OCI-M2 (cell line): ENCODE measurements around the gene TMEM132C.
"Not testable (repeated sequence)": the region's sequence is repeated elsewhere in the genome, so short reads cannot be mapped to it uniquely, and the experiment has no call there.

ENCODE experiments used
- DNase-seq: peaks from one replicate; lab custom pipeline; 2025; ENCODE audit not compliant: unreplicated experiment; lab: John Stamatoyannopoulos, UW

TMEM132C gene

DNA sequence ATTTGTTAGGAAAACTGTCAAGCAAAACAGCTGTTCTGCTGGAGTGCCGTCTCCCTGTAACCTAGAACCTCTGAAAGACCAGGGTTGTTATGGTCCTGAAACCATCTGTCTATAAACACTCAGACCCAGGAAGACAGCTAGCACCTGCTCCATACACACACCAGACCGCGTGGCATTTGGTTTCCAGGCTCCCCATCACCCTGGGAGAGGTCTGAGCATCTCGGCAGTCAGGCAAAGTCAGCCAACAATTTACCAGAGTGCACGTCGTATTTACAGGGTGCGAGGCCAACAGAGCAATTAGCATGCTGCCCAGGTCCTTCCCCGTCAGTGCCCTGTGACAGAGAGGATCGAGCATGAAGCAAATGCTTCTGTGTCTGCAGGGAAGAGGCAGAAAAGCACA, 284.3 kb downstream of the TMEM132C start:
- DNase-seq, result no peak

DNA sequence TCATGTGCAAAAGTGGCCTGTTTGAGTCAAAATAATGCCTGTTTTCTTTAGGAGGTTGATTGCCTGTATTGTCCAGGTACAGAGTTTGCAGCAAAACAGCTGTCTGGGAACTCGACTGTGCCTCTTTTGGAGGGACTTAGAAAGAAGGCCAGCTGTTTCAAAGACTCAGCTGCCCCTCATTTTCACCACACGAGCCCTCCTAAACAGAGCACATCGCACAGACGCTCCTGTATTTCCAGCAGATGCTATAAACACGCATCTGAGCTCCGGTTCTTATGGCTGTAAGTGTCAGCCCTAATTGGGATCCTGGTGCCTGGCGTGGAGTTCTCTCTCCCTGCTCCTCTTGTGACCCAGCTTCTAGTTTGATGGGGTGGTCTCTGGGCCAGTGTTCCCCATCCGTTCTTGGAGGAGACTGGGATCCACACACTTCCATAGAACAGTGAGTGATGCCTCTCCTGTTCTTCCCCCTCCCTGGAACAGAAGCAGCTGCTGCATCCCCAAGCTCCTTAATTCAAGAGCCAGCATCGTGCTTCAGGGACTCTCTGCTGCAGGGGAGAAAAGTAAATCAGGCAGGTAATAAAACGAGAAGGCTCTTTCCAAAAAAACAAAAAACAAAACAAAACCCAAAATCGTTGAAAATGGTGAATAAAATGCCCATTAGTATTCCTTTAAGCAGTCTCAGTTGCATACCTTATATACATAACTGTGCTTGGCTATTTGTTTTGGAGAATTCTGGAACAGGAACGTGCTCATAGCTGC, 287.8 kb downstream of the TMEM132C start:
- no peak for DNase-seq

DNA sequence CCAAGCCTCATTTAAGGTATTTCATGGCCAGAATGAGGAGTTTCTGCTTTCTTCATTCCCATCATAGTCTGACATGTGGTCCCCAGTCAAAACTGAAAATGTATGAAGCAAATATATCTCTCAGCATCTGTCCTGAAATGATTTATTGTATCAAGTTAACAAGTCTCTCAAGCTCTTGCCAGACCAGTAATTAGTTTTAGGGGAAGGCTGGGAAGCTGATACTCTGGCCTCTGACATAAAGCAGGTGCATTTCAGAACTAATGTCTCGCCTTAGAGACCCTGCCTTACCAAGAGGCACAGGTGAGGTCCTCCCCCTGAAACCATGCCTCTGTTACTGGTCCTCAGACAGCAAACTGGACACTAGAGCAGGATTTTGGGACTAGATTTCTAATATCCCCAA, 290.3 kb downstream of the TMEM132C start:
- DNase-seq, result no peak

DNA sequence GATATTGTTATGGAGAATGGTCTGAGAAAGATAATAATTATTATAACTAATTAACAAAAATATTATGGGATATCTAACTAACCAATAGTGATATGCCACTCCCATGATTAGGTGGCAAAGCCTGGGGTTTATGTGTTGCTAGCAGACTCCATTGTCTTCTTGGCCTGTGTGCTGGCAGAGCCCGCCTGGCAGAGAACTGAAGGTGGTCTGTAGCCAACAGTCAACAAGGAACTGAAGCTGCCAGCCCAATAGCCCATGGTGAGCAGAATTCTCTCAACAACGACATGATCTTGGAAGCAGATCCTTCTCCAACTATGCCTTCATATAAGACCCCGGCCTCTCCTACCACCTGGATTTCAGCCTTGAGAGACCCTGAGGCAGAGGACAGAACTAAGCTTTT, 298.0 kb downstream of the TMEM132C start:
- DNase-seq, result no peak

DNA sequence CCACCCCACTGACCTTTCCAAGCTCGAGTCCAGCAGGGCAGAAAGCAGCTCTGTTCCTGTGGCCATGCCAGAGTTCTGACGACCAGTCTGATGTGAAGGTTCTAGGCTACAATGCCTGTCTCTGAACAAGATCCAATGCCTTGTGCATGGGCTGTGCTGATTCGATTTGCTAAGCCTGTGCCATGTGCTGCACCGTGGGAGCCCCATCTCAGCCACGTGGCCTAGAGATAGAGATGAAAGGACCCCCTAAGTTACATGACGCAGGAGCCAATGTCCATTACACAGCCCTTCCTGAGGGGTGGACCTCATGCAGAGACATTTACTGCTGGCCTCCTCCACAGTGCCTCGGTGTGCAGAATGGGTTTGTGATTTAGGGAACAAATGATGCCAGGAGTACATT, 300.8 kb downstream of the TMEM132C start:
- no peak for DNase-seq

DNA sequence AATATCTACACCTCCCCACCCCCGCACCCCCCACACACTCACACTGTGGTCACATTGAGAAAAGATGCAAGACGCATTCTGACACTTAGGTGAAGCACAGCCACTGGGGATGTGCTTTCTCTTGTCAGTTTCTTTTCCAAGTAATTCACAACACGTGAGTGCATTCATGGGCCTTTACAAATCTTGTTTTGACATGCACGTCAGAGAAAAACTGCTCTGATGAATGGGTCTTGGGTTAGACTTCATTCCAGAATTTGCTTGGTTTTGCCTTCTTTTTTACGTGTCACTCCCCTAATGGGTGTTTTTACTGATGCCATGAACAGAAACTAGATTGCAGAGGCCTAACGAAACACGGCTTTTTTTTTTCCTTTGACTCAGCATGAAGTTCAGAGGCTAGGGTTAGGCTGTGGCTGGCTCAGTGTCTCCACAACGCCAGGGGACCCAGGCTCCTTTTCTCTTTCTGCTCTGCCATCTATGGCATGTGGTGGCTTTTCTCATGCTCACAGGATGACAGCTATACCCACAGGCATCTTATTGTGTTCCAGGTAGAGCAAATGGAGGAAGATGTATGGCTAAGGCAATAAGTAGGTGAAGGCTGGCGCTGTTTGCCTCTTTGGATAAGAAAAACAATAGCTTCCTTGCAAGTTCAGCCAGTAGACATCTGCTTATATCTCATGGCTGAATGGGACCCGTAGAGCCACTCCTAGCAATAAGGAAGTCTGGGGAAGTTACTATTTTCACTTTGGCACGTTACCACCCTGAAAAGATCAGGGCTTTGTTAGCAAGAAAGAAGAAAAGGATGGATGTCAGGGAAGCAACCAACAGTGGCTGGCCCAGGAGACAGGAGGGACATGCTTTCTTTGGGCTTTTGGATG, 303.5 kb downstream of the TMEM132C start:
- DNase-seq, result no peak

DNA sequence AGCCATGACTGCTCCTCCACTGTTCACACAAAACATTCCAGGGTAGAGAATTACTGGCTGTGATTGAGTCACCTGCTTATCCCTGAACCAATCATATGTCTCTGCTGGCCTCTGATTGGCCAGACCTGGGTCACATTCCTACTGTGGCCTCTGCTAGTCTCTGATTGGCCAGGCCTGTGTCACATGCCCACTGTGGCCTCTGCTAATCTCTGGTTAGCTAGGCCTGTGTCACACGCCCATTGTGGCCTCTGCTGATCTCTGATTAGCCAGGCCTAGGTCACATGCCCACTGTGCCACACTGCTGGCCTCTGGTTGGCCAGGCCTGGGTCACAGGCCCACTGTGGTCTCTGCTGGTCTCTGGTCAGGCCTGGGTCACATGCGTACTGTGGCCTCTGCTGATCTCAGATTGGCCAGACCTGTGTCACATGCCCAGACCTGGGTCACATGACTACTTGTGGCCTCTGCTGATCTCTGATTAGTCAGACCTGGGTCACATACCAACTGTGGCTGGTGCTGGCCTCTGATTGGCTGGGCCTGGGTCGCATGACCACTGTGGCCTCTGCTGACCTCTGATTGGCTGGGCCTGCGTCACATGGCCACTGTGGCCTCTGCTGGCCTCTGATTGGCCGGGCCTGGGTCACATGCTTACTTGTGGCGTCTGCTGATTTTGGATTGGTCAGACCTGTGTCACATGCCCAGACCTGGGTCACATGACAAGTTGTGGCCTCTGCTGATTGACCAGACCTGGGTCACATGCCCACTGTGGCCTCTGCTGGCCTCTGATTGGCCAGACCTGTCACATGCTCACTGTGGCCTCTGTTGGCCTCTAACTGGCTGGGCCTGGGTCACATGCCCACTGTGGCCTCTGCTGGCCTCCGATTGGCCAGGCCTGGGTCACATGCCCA, 305.2 kb downstream of the TMEM132C start:
- no peak for DNase-seq

DNA sequence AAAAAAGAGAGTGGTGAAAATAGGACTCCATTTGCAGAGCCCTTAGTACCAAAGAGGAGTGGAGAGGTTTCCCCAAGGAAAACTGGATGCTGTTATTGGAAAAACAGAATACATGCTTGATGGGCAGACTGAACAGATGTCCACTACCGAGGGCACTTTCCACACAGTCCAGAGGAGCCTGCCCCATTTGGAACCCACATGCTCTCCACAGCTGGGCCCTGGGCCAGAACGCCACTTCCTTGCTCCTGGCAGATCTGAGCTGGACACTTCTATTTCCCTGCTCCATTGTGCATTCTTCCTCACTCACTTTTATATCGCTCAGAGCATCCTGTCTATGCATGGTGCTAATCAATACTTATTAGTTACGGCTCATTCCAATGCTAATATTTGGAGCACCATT, 306.9 kb downstream of the TMEM132C start:
- no peak for DNase-seq

DNA sequence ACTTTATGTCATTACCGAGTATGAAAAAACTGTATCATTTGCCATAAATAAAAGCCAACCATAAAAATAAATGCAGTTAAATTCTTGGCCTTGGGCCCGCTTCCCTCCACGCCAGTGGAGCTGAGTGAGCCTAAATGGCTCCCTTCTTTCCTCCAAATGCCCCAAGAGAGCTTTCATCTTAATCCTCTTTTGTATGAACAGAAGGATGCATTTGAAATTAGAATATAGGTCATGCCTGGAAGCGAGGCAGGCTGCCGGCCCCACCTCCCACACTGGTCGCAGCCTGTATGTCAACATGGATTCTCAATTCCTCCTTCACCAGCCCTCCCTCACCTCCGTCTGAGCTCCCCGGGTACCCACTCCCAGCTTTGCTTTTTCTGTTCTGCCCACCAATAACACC, 311.1 kb downstream of the TMEM132C start:
- no peak for DNase-seq

DNA sequence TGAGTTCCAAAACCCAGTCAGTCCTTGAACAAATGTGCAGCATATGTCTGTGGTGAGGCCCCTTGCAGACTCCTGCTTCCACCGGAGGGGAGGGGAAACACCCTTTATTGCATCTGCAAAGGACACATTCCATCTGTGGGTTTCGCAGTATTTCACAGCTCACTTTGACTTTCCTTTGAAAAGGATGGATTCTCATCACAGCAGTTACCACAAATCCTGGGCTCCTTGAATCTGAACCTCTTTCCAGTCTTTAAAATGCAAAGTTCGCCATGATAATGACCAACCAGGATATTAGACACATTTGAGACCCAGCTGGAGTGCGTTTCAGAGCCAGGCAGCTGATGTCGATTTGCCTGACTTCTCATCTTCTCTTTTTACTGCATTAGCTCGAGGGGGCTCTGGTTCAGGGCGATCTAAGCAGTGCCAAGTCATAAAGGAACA, 314.4 kb downstream of the TMEM132C start:
- DNase-seq, result no peak

DNA sequence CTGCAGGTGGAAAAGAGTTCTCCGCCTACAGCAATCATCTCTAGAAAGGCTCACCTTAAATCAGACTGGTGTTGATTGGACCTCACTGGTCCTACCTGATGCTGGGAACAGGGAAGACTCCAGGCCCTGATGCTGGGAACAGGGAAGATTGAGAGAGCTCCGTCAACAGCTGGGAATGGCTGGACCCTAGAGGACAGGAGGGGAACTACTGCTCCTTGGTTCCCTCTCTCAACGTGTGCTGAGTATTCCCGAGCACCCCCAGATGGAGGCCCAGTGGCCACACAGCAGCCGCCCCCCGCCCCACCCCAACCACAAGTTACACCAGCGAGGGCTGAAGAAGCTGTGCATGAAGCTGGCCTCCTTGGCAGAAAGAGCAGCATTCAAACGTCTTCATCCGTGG, 316.5 kb downstream of the TMEM132C start:
- no peak for DNase-seq

DNA sequence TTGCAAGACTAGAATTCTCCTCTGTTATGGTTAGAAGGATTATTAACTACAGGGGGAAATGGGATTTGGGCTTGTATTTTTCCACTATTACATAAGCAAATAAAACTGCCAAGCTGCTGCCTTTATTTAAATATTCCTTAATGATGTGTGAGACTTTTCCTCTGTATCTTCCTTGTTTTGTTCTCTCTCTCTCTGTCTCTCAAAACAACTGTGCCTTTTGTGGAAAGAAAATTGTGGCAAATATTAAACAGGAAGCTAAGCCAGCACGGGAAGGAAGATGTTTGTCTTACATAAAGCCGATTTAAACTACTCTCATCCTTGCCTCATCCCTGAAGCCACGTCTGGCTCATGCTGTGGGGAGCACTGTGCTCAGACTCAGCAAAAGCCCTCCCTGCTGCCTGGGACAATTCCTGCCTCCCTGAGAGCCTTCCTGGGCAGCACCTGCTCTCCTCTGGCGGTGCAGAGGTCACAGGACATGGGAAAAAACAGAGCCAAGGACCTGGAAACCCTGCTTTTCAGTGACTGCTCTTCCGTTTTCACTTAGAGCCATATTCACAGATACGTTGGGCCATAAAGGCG, 319.6 kb downstream of the TMEM132C start:
- no peak for DNase-seq

DNA sequence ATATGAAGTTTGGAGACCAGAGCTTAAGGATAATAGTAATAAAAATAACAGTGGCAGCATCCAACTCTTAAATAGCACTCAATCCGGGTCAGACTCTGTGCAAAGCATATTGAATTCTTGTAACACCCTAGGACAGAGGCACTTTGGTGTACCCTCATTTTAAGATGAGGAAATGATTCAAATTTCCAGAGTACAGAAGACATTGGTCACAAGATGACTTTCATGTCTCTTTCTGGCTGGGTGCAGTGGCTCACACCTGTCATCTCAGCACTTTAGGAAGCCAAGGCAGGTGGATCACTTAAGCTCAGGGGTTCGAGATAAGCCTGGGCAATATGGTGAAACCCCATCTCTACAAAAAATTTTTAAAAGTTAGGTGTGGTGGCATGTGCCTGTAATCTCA, 320.9 kb downstream of the TMEM132C start:
- no peak for DNase-seq

DNA sequence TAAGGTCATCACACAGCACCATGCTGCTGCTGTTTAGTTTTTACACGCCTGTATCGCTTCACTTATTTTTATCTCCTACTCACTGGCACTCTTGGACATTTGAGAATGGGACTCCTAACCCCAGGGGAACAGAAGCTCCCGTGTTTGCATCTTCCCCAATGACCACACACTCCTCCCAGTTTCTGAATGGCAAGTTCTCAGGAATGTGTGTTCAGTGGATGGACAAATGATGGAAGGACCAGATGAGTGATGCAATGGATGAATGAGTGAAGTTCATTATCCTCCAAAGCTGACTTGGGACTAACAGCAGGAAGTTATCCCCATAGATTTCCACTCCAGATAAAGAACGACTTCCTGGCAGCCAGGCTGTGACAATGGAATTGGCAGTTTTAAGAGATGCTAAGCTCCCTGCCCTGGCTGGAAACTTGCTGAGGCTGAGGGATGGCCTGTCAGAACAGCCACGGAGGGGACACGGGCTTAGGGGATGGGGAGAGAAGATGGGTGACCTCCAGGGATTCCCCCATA, 325.3 kb downstream of the TMEM132C start:
- DNase-seq, result no peak

DNA sequence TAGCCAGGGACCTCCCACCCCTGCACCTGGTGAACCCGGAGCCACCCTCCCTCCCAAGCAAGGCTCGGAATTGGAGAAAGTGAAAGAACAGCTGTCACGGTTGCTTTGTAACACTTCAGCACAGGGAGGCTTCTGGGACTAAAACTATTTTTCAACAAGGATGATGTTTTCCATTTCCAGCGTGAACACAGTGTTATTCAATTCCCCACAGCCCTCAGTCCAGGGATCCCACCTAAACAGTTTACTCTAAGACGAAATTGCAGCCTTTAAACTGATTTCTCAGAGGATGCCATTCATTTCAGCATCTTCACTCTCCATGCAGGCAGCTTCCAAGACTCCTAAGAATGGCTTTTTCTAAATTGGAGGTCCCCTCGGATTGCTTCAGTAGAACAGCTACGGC, 327.6 kb downstream of the TMEM132C start:
- no peak for DNase-seq

DNA sequence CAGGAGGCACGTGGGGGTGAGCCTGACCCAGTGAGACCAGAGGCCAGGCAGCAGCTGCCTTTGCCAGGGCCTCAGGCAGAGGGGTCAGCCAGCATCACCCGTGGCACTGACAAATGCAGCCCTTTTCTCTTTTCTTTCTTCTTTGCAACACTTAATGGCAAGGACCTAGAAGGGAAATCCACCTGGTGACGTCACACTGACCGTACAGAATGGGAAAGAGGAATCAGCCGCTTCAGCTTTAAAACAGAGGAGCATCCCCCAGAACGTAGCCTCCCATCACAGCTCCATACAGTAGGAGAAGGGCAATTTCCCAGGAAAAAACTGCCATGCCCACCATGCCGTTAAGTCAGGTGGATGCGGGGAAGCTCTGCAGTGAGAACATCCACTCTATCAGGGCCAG, 328.6 kb downstream of the TMEM132C start:
- DNase-seq, result no peak

DNA sequence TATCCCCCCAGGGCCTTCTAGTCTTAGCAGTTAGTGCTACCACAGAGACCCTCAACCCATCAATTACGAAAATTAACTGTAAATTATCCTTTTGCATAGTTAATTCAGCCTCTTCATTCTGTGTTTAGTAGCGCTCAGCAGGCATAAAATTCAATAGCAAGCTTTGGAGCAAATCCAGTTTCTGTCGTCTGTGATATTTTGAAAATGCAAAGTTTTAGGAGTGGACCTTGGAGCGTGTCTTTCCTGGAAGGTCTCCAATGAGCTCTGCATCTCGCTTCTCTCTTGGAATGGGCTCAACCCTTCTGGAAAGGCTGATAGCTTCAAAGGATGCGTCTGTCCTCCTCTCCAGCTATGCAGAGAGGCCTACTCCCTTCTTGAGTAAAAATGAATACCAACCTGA, 333.9 kb downstream of the TMEM132C start:
- no peak for DNase-seq

DNA sequence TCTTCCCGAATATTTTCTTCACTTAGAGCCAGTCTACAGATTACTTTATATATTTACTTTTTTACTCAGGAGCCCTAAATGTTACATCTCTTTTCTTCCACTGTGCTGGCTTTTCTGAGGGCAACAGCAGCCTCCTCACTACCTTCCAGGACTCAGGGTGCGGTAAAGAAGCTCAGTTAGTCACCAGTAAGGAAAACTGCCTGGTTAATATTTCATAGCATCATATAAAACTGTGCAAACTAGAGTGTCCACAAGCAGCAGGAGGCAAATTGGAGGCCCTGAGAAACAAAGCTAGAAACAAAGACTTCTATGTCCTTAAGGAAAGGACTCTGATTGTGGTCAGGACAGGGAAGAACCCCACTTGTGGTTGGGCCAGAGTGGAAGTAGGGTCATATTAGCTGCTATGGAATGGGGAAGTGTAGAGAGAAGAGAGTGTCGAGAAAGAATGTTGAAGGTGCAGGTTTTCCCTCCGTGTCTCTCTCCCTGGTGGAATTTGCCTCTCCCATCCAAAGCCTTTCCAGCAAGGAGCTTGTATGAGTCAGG, 336.7 kb downstream of the TMEM132C start:
- DNase-seq, result no peak

DNA sequence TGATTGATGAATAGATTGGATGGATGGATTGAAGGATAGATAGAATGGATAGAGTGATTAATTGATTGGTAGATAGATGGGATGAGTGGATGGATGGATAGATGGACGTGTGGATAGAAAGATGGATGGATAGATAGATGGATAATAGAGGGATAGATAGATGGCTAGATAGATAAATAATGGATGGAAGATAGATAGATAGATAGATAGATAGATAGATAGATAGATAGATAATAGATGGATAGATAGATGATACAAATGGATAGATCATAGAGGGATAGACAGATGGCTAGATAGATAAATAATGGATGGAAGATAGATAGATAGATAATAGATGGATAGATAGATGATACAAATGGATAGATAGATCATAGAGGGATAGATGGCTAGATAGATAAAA, 337.2 kb downstream of the TMEM132C start:
- not testable (repeated sequence) for DNase-seq

DNA sequence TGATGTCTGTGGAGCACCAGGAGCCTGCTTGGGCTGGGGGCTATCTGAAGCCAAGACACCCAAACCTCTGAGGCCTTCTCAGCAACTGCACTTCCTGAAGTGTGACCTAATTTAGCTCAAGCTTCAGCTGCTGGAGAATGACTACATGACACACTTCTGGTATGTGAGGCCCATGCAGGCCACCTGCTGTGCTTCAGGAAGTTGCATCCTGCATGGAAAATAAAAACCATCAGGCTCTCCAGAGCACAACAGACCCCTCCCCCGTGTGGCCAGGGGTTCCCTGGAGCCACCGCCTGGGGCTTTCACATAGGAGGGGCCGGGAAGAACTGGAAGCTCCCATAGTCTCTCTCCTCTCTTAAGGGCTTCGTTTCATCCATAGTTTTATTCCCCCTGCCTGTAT, 339.1 kb downstream of the TMEM132C start:
- DNase-seq, result no peak
